SK-N-SH (cell line): ENCODE measurements around the gene MAPK13. TPM values are rescaled to one million over a fixed set of nuclear protein-coding genes. Genes with fewer than 3 reads are reported as not detected.
"Not testable (repeated sequence)": the region's sequence is repeated elsewhere in the genome, so short reads cannot be mapped to it uniquely, and the experiment has no call there.

Experiments used
- CTCF ChIA-PET: fragments of 300-600, 350-600 bp; formaldehyde crosslinking; extraction: SDS; loops from one replicate; lab custom pipeline; 2021; lab: Yijun Ruan, JAX
- POLR2A ChIA-PET: fragments of 350-600 bp; sonication (Branson Sonifier 250); formaldehyde crosslinking; extraction: SDS; loops from one replicate; lab custom pipeline; 2020; ENCODE audit warnings: antibody characterized with exemption, inconsistent platforms; lab: Yijun Ruan, JAX
- DNase-seq: peaks from one replicate; pipeline ENCODE4 v3.0.0; 2012
- H2AFZ ChIP-seq: fragments of 200-600 bp; sonication (generic); 2 replicates; pipeline ENCODE4 v1.8.1; 2016; ENCODE audit warnings: antibody characterized with exemption, mild to moderate bottlenecking, low read depth
- H3F3A ChIP-seq: fragments of 200-600 bp; sonication (generic); replicated peaks from 2 replicates; pipeline ENCODE3; 2016; ENCODE audit warnings: antibody characterized with exemption, mild to moderate bottlenecking; ENCODE audit not compliant: insufficient read depth
- H3K27ac ChIP-seq, 2 experiments: fragments of 200-500 bp in 1 of 2; fragments of 200-600 bp in 1 of 2; sonication (Bioruptor generic) in 1 of 2; sonication (generic), shearing (Covaris generic) in 1 of 2; 2 replicates each; pipeline versions ENCODE4 v1.5.1 to v1.6.1; 2014 to 2016; ENCODE audit warnings: low read depth in 2 of 2, inconsistent platforms in 1 of 2, low read length in 1 of 2, mild to moderate bottlenecking in 1 of 2, mixed read lengths in 1 of 2
- H3K27me3 ChIP-seq: fragments of 200-600 bp; sonication (generic), shearing (Covaris generic); 2 replicates; pipeline ENCODE4 v1.6.1; 2016; ENCODE audit warnings: mixed run types; ENCODE audit not compliant: insufficient read depth
- H3K36me3 ChIP-seq, 2 experiments: fragments of 200-500 bp in 1 of 2; fragments of 200-600 bp in 1 of 2; sonication (Bioruptor generic) in 1 of 2; sonication (generic) in 1 of 2; replicated peaks in 1 of 2; 2 replicates each; pipeline versions ENCODE3 to v1.5.1; 2014 to 2016; ENCODE audit warnings: low read length in 1 of 2, mild to moderate bottlenecking in 1 of 2; ENCODE audit not compliant: insufficient read depth in 2 of 2, control insufficient read depth in 1 of 2
- H3K4me1 ChIP-seq, 2 experiments: fragments of 200-500 bp in 1 of 2; fragments of 200-600 bp in 1 of 2; sonication (Bioruptor generic) in 1 of 2; sonication (generic), shearing (Covaris generic) in 1 of 2; 2 replicates each; pipeline versions ENCODE4 v1.5.1 to v1.6.1; 2014 to 2016; ENCODE audit warnings: low read depth in 1 of 2, low read length in 1 of 2, mixed run types in 1 of 2; ENCODE audit not compliant: insufficient read depth in 2 of 2, control insufficient read depth in 1 of 2
- H3K4me2 ChIP-seq: fragments of 200-600 bp; sonication (generic), shearing (Covaris generic); 2 replicates; pipeline ENCODE4 v1.6.1; 2017; ENCODE audit warnings: mixed run types
- H3K4me3 ChIP-seq, 2 experiments: fragments of 200-500 bp in 1 of 2; fragments of 200-600 bp in 1 of 2; sonication (Bioruptor generic) in 1 of 2; sonication (generic), shearing (Covaris generic) in 1 of 2; 2 replicates each; pipeline versions ENCODE4 v1.5.1 to v1.8.1; 2014 to 2016; ENCODE audit warnings: low read depth in 2 of 2, inconsistent platforms in 1 of 2, low read length in 1 of 2, mild to moderate bottlenecking in 1 of 2, mixed read lengths in 1 of 2, moderate library complexity in 1 of 2
- H3K79me2 ChIP-seq: fragments of 200-600 bp; sonication (generic); 2 replicates; pipeline ENCODE4 v1.8.1; 2017; ENCODE audit warnings: mild to moderate bottlenecking; ENCODE audit not compliant: insufficient read depth
- H3K9ac ChIP-seq: fragments of 200-600 bp; sonication (generic); 2 replicates; pipeline ENCODE4 v1.6.1; 2017; ENCODE audit warnings: mixed run types
- H3K9me2 ChIP-seq: fragments of 200-600 bp; sonication (generic); 2 replicates; pipeline ENCODE4 v1.6.1; 2017; ENCODE audit warnings: mixed run types
- H3K9me3 ChIP-seq: fragments of 200-600 bp; sonication (generic); 2 replicates; pipeline ENCODE4 v1.6.1; 2017; ENCODE audit warnings: mixed run types, mild to moderate bottlenecking, moderate library complexity
- H4K20me1 ChIP-seq: fragments of 200-600 bp; sonication (generic); 2 replicates; pipeline ENCODE4 v1.6.1; 2017; ENCODE audit warnings: mild to moderate bottlenecking, mixed run types; ENCODE audit not compliant: insufficient read depth
- EZH2phosphoT487 ChIP-seq: fragments of 200-600 bp; sonication (generic); IDR thresholded peaks from 2 replicates; pipeline ENCODE4 v1.6.1; 2017; ENCODE audit warnings: low read depth, mixed run types, mild to moderate bottlenecking, antibody characterized with exemption, moderate library complexity, borderline replicate concordance
- FOSL2 ChIP-seq: IDR thresholded peaks from 2 replicates; pipeline ENCODE4 v1.4.0; 2012; ENCODE audit warnings: low read depth, mild to moderate bottlenecking, moderate library complexity, borderline replicate concordance
- FOXJ3 ChIP-seq: sonication (generic); formaldehyde crosslinking; IDR thresholded peaks from 2 replicates; pipeline ENCODE4 v1.5.1; 2020; ENCODE audit warnings: mild to moderate bottlenecking, missing genetic modification reagents
- GATA2 ChIP-seq: sonication (generic); formaldehyde crosslinking; IDR thresholded peaks from 2 replicates; pipeline ENCODE4 v1.5.0; 2020; ENCODE audit warnings: mild to moderate bottlenecking, missing genetic modification reagents
- JUND ChIP-seq: IDR thresholded peaks from 2 replicates; pipeline ENCODE4 v1.4.0; 2012
- NFIC ChIP-seq: IDR thresholded peaks from 2 replicates; pipeline ENCODE4 v1.4.0; 2012; ENCODE audit warnings: borderline replicate concordance
- POLR2AphosphoS5 ChIP-seq: IDR thresholded peaks from 2 replicates; pipeline ENCODE4 v1.6.1; 2012; ENCODE audit warnings: low read depth, low read length
- RFX5 ChIP-seq: IDR thresholded peaks from 2 replicates; pipeline ENCODE4 v1.6.1; 2012; ENCODE audit warnings: mild to moderate bottlenecking, improper control_type of control experiment, low read length
- SMC3 ChIP-seq: IDR thresholded peaks from 2 replicates; pipeline ENCODE4 v1.6.1; 2012; ENCODE audit warnings: low read depth, low read length, improper control_type of control experiment
- USF2 ChIP-seq: fragments of 150-350 bp; IDR thresholded peaks from 2 replicates; pipeline ENCODE4 v1.6.1; 2017; ENCODE audit warnings: antibody characterized with exemption, low read length, low read depth, borderline replicate concordance
- WGBS: methylation state at CpG from one replicate; pipeline ENCODE4 v1.1.6; 2017; ENCODE audit warnings: low lambda C conversion rate; 5-methylcytosine and 5-hydroxymethylcytosine counted together
- polyA plus RNA-seq, 3 experiments: library from polyadenylated mRNA; depleted of rRNA; stranded (reverse); fragments of >200 nt; gene quantifications; 2 replicates each; pipeline ENCODE4 v1.2.3, GENCODE V29; 2012
- TF ChIP-seq, protein P1 (sequence below): IDR thresholded peaks from 2 replicates; pipeline ENCODE4 v1.4.0; 2012; ENCODE audit warnings: low read depth
- TF ChIP-seq, protein P2 (sequence below): IDR thresholded peaks from 2 replicates; pipeline ENCODE4 v1.6.1; 2012; ENCODE audit warnings: mild to moderate bottlenecking, low read depth, low read length, moderate library complexity

MAPK13 gene
- polyA plus RNA-seq, 1 of the 3 experiments (the other 2 are of a cell fraction) = 2.3 TPM

- H3K4me3 ChIP-seq = no peak overlapping the region
- no peaks in the 10 kb centered on the region for H3F3A ChIP-seq
- ChIA-PET CTCF (interaction anchor here (2.0 to 6.8 kb wide), 3 partner anchors 10 to 56 kb away, joined by 6 to 48 read pairs (median 14); partner anchors contain the start of gene MAPK14), POLR2A (no interaction called here)
- peaks cover 51 to 68% of the 10 kb centered on the region in 2 experiments for H3K36me3 ChIP-seq
- H3K79me2 ChIP-seq = 0 out of 2 replicates have a peak, but pooled peaks cover 3% of the 10 kb centered on the region
- no peak overlapping the region for H3K27ac ChIP-seq
- no peak overlapping the region for H3K4me2 ChIP-seq
- peaks cover 10% of the 10 kb centered on the region; the same call in 1 of the 2 replicates for H3K9me3 ChIP-seq
- H3K9me2 ChIP-seq = no peaks in the 10 kb centered on the region
- no peaks in the 10 kb centered on the region for H3K4me1 ChIP-seq
- no peaks in the 10 kb centered on the region for H4K20me1 ChIP-seq
- no peak overlapping the region for H2AFZ ChIP-seq
- no peaks in the 10 kb centered on the region for H3K27me3 ChIP-seq
- DNase-seq = no peak
- 92% methylated on average over 3 of the region's 3 CpGs for WGBS
- no peak for TF ChIP-seq RFX5
- no peak for TF ChIP-seq GATA2
- no peak for TF ChIP-seq EZH2phosphoT487
- TF ChIP-seq, protein P1, sequence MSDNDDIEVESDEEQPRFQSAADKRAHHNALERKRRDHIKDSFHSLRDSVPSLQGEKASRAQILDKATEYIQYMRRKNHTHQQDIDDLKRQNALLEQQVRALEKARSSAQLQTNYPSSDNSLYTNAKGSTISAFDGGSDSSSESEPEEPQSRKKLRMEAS = no peak
- TF ChIP-seq SMC3 = no peak
- TF ChIP-seq NFIC = no peak
- TF ChIP-seq FOSL2 = no peak
- no peak for TF ChIP-seq JUND
- TF ChIP-seq, protein P2, sequence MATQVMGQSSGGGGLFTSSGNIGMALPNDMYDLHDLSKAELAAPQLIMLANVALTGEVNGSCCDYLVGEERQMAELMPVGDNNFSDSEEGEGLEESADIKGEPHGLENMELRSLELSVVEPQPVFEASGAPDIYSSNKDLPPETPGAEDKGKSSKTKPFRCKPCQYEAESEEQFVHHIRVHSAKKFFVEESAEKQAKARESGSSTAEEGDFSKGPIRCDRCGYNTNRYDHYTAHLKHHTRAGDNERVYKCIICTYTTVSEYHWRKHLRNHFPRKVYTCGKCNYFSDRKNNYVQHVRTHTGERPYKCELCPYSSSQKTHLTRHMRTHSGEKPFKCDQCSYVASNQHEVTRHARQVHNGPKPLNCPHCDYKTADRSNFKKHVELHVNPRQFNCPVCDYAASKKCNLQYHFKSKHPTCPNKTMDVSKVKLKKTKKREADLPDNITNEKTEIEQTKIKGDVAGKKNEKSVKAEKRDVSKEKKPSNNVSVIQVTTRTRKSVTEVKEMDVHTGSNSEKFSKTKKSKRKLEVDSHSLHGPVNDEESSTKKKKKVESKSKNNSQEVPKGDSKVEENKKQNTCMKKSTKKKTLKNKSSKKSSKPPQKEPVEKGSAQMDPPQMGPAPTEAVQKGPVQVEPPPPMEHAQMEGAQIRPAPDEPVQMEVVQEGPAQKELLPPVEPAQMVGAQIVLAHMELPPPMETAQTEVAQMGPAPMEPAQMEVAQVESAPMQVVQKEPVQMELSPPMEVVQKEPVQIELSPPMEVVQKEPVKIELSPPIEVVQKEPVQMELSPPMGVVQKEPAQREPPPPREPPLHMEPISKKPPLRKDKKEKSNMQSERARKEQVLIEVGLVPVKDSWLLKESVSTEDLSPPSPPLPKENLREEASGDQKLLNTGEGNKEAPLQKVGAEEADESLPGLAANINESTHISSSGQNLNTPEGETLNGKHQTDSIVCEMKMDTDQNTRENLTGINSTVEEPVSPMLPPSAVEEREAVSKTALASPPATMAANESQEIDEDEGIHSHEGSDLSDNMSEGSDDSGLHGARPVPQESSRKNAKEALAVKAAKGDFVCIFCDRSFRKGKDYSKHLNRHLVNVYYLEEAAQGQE = no peak
- TF ChIP-seq FOXJ3 = no peak
- no peak for TF ChIP-seq USF2
- TF ChIP-seq POLR2AphosphoS5 = no peak
- H3K9ac ChIP-seq = no peak overlapping the region
Observed at GRCh38 chr6:36083446-36083845, 46.9 kb upstream of the MAPK13 start.

DNA sequence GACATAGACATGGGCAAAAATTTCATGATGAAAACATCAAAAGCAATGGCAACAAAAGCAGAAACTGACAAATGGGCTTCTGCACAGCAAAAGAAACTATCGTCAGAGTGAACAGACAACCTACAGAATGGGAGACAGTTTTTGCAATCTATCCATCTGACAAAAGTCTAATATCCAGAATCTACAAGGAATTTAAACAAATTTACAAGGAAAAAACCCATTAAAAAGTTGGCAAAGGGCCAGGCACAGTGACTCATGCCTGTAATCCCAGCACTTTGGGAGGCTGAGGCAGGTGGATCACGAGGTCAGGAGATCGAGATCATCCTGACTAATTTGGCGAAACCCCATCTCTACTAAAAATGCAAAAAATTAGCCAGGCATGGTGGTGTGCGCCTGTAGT, 42.1 kb upstream of the MAPK13 start:
- TF ChIP-seq NFIC = peak; percentile 43; the same call in 1 of the 2 replicates
- CTCF ChIA-PET = not testable (repeated sequence)

More for the DNA sequence above, 42.1 kb upstream of the MAPK13 start:
- H3K9ac ChIP-seq, H3K27me3 ChIP-seq, H3K9me3 ChIP-seq, H2AFZ ChIP-seq, H3K9me2 ChIP-seq, DNase-seq, H4K20me1 ChIP-seq, H3K4me2 ChIP-seq, H3K4me3 ChIP-seq, H3K27ac ChIP-seq, POLR2A ChIA-PET, H3K4me1 ChIP-seq, H3K79me2 ChIP-seq, H3F3A ChIP-seq: not testable (repeated sequence)
- peaks cover 22 to 34% of the 10 kb centered on the region in 2 experiments for H3K36me3 ChIP-seq
- WGBS = 72% methylated on average over 5 of the region's 5 CpGs
